Stimulated activated CD8-positive, alpha-beta memory T cell treated with anti-CD3 and anti-CD28 coated beads, Interleukin-2, amount 100 ng/mL, for 1 hour (primary cell): Measurements from ENCODE around the gene POM121C.
"Not testable (repeated sequence)": the region's sequence is repeated elsewhere in the genome, so short reads cannot be mapped to it uniquely, and the experiment has no call there.

Experiments used
- DNase-seq, 2 donors: peaks; one replicate each; pipeline ENCODE4 v3.0.0-alpha.2; 2020; ENCODE audit warnings: low read depth in 2 of 2

Gene POM121C

GRCh38 chr7:75395329-75395728 is 90.8 kb downstream of the POM121C start, which contains the start of gene TRIM73:
TSS of gene TRIM73 (plus strand) at chr7:75395629. CDS start at chr7:75398934, 3,305 bp downstream.
- DNase-seq, result not testable (repeated sequence)

DNA sequence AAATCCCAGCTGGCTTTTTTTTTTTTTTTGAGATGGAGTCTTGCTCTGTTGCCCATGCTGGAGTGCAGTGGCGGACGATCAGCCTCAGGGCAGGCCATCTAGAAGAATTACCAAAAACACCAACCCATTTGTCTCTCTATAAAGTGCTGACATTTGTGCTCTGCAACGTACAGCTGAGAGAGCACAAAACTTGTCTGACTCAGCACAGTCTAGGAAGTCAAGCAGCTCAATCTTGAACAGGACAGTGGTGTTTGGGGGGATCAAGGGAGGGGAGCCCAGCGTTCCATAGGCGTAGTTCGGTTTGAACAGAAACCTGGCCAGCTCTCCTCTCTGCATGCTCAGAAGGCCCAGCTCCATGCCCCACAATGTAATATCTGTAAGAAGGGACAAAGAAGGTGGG is 92.9 kb downstream of the POM121C start:
- not testable (repeated sequence) for DNase-seq

DNA sequence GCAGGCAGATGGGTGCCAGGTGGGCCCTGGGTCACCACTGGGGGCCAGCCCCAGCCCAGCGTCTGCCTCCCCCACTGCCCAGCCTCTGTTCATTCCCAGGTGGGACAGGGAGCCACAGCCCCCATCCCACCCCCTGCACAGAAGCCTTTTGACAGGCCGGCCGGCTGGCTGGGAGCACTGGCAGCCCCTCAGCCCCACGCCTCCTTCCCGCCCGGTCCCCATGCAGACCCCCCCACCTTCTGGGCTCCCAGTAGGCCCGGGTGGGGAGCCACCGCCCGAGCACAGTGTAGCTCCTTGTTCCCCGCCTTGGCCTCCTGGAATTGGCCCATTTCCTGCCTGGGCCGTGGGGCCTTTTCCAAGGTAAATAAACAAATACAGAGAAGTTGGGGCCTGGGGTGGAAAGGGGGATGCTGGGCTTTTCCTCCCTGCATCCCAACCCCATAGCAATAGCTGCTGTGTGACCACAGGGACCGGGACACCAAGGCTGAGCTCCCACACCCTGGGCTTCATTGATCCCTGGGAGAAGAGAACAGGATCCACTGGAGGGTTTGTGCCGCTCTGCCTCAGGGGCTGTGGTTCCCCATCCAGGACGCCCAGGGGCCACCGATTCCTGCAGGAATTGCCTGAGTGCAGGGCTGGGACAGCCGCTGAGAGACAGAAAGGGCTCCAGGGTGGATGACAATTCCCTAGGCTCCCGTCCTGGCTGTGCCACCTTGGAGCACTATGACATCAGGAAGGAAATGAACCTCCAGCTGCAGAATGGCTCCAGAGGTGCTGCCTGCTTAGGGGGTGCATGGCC is 111.4 kb downstream of the POM121C start:
- DNase-seq, result not testable (repeated sequence)

GRCh38 chr7:75374144-75374518 is 112.0 kb downstream of the POM121C start:
- DNase-seq, result not testable (repeated sequence)

DNA sequence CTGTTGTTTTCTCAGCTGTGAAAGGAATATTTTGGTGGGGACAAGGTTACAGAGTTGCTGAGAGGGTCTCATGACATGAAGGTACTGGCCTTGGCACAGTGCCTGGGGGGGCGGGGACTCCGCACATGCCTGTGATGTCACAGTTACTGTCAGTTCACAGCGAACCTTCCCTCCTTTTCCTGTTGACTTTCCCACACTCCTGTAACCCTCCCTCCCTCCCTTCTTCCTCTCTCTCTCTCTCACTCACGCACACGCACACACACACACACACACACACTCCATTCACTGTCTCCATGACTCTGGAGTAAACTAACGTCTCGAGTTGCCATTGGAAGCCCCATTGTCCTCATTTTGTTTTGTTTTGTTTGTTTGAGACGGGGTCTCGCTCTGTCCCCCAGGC is 118.8 kb downstream of the POM121C start:
- DNase-seq, result not testable (repeated sequence)
